NCI-H2196 treated with DMSO at 0.1 percent for 48 hours (cell line): Measurements from ENCODE around the gene ZFYVE9.
"Not testable (repeated sequence)": the region's sequence is repeated elsewhere in the genome, so short reads cannot be mapped to it uniquely, and the experiment has no call there.

Source experiments
- DNase-seq: peaks from one replicate; lab custom pipeline; 2025; ENCODE audit not compliant: unreplicated experiment; lab: John Stamatoyannopoulos, UW

ZFYVE9 gene

DNA sequence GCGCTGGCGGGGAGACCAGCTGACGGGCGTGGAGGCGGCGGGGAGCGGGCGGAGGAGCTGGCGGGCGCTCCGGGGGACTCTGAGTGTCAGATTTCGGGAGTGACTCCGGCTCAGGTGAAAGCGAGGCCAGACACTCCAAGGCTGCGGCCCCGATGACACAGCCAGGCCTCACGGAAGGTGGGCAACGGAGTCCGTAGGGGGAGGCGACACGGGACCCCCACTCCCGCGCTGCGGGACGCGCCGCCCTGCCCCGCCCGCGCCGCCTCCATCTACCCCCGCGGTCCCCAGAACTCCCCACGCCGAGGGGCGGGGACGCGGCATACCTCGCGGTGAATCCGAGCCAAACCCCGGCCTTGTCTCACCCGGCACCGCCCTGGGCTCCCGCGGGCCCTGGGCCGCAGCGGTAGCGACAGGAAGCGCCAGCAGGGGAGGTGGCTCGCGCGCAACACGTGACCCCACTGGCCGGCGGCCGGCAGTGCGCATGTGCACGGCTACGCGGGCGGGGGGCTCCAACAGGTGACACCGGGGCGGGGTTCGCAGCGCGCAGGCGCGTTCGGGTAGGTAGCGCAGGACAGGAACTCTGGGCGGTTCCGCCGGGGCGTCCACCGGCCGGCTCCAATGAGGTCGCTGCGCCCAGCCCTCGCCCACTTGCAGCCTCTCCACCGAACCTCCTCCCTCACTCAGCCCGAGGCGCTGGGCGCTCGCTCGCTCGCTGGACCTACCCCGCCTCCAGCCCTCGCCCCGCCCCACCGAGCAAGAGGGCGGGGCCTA, 224.0 kb downstream of the ZFYVE9 start, which contains the start of gene CC2D1B:
Gene CC2D1B (minus strand): TSS at position 460 of the 771 bp plus-strand sequence. CDS start 1,585 bp downstream, outside the sequence.
- DNase-seq: peak; percentile 98

DNA sequence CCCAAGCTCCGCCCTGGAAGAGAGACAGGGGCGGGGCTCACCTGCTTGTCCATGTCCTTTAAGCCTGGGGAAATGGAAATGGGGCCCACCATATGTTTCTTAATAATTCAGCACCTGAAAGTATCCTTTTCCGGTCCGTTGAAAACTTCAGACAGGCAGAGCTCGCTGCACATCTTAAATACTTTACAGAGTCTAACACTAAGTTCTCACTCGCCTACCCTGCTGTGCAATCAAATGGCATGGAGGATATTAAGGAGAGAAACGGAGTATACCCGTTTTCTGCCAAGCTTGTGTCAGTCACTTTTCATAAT, 224.6 kb downstream of the ZFYVE9 start:
- no peak for DNase-seq

DNA sequence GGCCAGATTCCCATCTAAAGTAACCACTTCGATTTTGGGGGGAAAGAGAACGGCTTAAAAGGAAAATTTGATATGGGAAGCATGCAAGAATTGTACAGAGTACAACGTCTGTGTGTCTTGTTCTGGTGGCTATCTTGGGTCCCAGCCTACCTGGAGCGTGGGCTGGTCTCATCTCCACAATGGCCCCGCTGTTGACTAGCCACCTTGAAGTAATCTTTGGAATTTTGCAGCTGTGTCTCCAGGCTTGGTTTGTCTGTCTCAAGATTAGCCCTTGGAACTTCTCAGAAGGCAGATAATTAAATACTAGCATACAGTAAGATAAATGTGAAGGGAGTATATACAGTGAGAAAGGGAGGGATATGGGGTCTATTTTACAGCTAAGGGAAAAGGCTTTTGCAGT, 225.4 kb downstream of the ZFYVE9 start:
- DNase-seq: no peak

DNA sequence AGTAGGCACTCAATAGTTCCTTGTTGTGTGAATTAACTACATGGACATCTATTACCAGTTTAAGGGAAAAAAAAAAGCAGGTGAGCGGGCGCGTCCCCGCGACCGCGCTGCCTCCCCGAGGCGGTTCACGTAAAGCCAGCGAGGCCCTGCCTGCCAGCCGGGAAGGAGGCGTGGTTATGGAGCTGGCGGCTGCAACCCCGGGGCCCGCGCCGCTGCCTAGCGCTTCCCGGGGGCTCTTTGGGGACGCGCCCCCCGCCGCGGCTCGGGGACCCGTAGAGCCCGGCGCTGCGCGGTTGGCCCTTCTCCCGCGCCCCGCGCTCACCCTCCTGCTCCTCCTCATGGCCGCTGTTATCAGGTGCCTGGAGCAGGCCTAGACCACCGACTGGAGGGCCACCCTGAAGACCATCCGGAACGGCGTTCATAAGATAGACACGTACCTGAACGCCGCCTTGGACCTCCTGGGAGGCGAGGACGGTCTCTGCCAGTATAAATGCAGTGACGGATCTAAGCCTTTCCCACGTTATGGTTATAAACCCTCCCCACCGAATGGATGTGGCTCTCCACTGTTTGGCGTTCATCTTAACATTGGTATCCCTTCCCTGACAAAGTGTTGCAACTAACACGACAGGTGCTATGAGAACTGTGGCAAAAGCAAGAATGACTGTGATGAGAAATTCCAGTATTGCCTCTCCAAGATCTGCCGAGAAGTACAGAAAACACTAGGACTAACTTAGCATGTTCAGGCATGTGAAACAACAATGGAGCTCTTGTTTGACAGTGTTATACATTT, 226.7 kb downstream of the ZFYVE9 start:
- peak; percentile 60 for DNase-seq

DNA sequence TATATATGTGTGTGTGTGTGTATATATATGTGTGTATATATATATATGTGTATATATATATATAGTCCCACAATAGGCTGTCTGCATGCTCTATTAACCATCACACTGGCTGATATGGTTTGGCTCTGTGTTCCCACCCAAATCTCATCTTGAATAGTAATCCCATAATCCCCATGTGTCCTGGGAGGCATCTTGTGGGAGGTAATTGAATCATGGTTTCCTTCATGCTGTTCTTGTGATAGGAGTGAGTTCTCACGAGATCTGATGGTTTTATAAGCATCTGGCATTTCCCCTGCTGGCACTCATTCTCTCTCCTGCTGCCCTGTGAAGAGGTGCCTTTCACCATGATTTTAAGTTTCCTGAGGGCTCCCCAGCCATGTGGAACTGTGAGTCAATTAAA, 228.0 kb downstream of the ZFYVE9 start:
- not testable (repeated sequence) for DNase-seq

DNA sequence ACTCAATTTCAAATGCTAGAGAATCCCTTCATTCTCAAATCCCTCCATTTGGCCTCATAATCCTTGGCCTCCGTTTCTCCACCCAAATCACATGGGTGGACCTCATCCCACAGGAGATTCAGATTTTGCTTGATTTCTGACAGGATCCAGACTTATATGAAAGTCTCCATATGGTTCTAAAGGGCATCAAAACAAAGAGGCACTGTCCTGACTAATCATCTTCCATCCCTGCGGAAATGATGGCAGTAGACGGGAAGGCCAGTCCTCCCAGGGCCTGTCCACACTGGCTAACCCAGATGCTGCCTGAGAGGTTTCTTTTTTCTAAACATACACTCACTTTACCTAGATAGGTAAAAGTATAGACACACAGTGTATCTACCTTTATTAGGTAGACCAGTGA, 243.5 kb downstream of the ZFYVE9 start:
- no peak for DNase-seq

DNA sequence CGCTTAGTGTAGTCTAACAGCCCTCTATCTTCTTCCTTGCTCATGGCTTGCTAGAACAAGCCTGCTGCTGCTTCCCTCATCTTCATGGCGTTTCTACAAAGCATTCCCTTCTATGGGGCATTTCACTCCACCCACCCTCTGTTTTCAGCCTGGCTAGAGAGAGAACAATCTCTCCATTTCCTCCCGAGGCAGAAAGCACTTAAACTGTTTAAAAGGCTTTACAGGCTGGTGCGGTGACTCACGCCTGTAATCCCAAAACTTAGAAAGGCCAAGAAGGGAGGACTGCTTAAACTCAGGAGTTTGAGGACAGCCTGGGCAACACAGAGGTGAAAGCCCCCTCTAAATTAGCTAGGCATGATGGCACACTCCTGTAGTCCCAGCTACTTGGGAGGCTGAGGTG, 244.6 kb downstream of the ZFYVE9 start:
- DNase-seq: no peak

DNA sequence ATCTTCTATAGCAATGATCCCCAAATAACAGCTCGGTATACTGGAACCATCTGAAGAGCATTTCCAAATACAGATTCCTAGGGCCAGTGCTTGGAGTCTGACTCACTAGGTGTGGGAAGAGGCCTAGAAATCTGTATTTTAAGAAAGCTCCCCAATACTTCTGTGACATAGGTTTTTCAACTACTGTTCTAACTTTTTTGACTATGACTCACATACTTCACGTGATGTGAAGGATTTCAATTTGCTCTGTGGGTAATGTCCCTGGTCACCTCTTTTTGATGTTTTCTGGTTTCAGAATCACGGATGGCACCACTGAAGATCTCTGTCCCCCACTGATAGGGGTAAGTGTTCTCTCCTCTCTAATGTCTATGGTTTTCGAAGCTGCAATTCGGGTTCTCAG, 251.3 kb downstream of the ZFYVE9 start:
- no peak for DNase-seq
